GM19240 (cell line): ENCODE results near the gene GUSB.
"Not testable (repeated sequence)": the region's sequence is repeated elsewhere in the genome, so short reads cannot be mapped to it uniquely, and the experiment has no call there.

ENCODE experiments used
- DNase-seq: peaks from one replicate; pipeline ENCODE4 v3.0.0; 2011; ENCODE audit warnings: low spot score; ENCODE audit not compliant: insufficient read length

Gene GUSB

GRCh38 chr7:65975814-65976445 lies 6.1 kb downstream of the GUSB start:
- DNase-seq: no peak

GRCh38 chr7:65974876-65975275 lies 7.1 kb downstream of the GUSB start:
- no peak for DNase-seq

- no peak for DNase-seq
Observed at GRCh38 chr7:65974191-65974801, 7.7 kb downstream of the GUSB start.

GRCh38 chr7:65972976-65973375 lies 9.0 kb downstream of the GUSB start:
- DNase-seq: no peak

GRCh38 chr7:65971021-65971420 lies 11.0 kb downstream of the GUSB start:
- no peak for DNase-seq

GRCh38 chr7:65968256-65969185 lies 13.5 kb downstream of the GUSB start:
- DNase-seq: no peak

- no peak for DNase-seq
Observed at GRCh38 chr7:65967361-65968155, 14.5 kb downstream of the GUSB start.

- no peak for DNase-seq
Observed at GRCh38 chr7:65966146-65966545, 15.9 kb downstream of the GUSB start.

- DNase-seq: not testable (repeated sequence)
Observed at GRCh38 chr7:65964671-65965070, 17.3 kb downstream of the GUSB start.

- no peak for DNase-seq
Observed at GRCh38 chr7:65962033-65962432, 20.0 kb downstream of the GUSB start.

- no peak for DNase-seq
Observed at GRCh38 chr7:65960351-65961074, 21.5 kb downstream of the GUSB start.

GRCh38 chr7:65955718-65956117 lies 26.3 kb downstream of the GUSB start:
- no peak for DNase-seq

- DNase-seq: no peak
Observed at GRCh38 chr7:65953890-65954450, 28.0 kb downstream of the GUSB start.

- no peak for DNase-seq
Observed at GRCh38 chr7:65953001-65953720, 28.9 kb downstream of the GUSB start.

- DNase-seq: no peak
Observed at GRCh38 chr7:65951837-65952578, 30.0 kb downstream of the GUSB start.

- no peak for DNase-seq
Observed at GRCh38 chr7:65946904-65947303, 35.1 kb downstream of the GUSB start.

GRCh38 chr7:65945787-65946186 lies 36.2 kb downstream of the GUSB start:
- not testable (repeated sequence) for DNase-seq

- no peak for DNase-seq
Observed at GRCh38 chr7:65938336-65938895, 43.6 kb downstream of the GUSB start.

GRCh38 chr7:65937296-65937695 lies 44.7 kb downstream of the GUSB start:
- no peak for DNase-seq
